Measurements from ENCODE around the gene NPIPB8. TPM values are rescaled to one million over a fixed set of nuclear protein-coding genes. Genes with fewer than 3 reads are reported as not detected.
"Not testable (repeated sequence)": the region's sequence is repeated elsewhere in the genome, so short reads cannot be mapped to it uniquely, and the experiment has no call there.

Gene NPIPB8
- total RNA-seq, 3 donors from 2014 or later = not detected

DNA sequence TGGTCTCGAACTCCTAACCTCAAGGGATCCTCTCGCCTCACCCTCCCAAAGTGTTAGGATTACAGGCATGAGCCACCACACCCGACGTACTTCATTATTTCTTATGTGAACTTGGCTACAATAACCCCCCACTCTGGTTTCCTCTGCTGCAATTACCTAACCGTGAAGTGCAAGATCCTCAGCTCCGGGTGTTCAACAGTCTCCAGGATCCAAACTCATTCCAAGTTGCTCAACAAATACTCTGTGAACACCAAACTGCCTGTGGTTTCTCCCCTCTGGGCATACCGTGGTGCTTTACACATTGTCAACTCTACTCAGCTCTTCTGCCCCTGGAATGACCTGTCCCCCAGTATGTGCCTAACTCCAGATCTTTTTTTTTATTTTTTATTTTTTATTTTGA lies 21.2 kb upstream of the NPIPB8 start:
- H3K36me3 ChIP-seq = no peaks in the 10 kb centered on the region
- no peak for TF ChIP-seq POLR2AphosphoS5 (IDR thresholded peaks at IDR 0.05)
- TF ChIP-seq, protein P1, sequence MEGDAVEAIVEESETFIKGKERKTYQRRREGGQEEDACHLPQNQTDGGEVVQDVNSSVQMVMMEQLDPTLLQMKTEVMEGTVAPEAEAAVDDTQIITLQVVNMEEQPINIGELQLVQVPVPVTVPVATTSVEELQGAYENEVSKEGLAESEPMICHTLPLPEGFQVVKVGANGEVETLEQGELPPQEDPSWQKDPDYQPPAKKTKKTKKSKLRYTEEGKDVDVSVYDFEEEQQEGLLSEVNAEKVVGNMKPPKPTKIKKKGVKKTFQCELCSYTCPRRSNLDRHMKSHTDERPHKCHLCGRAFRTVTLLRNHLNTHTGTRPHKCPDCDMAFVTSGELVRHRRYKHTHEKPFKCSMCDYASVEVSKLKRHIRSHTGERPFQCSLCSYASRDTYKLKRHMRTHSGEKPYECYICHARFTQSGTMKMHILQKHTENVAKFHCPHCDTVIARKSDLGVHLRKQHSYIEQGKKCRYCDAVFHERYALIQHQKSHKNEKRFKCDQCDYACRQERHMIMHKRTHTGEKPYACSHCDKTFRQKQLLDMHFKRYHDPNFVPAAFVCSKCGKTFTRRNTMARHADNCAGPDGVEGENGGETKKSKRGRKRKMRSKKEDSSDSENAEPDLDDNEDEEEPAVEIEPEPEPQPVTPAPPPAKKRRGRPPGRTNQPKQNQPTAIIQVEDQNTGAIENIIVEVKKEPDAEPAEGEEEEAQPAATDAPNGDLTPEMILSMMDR (IDR thresholded peaks at IDR 0.05) = no peak
- TF ChIP-seq POLR2A (IDR thresholded peaks at IDR 0.05) = no peak
- H3K27ac ChIP-seq = peak overlapping the region; percentile 54 to 75
- H3K27me3 ChIP-seq = no peaks in the 10 kb centered on the region
- intact Hi-C loops (cut with DNase I; ENCODE audit: low total_unique reads) = no loop called here
- DNase-seq (ENCODE audit: low spot score in 2 of 2) = peak in 1 of 2 donors; percentile 48
- H3K4me1 ChIP-seq = no peaks in the 10 kb centered on the region
- H3K4me3 ChIP-seq = no peak overlapping the region
- no peaks in the 10 kb centered on the region for H3K9me3 ChIP-seq

DNA sequence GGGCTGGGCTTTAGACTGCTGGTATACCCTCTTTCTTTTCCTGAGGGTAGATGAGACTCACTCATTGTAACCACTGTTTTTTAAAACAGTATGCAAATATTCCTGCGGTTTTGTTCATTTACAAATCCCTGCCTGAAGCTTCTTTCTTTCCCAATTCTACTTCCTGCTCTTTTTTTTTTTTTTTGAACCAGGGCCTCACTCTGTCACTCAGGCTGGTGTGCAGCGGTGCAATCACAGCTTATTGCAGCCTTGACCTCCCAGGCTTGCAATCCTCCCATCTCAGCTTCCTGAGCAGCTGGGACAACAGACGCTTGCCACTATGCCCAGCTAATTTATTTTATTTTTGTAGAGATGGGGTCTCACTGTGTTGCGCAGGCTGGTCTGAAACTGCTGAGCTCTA lies 20.0 kb upstream of the NPIPB8 start:
- no peak for DNase-seq (ENCODE audit: low spot score in 2 of 2)
- Histone ChIP-seq H3K4me3 (no peak overlapping the region), H3K27me3 (no peaks in the 10 kb centered on the region), H3K27ac (peak overlapping the region; percentile 54 to 55), H3K36me3 (no peaks in the 10 kb centered on the region), H3K4me1 (no peaks in the 10 kb centered on the region), H3K9me3 (no peaks in the 10 kb centered on the region)
- intact Hi-C loops (cut with DNase I; ENCODE audit: low total_unique reads) = no loop called here
- TF ChIP-seq POLR2AphosphoS5 (IDR thresholded peaks at IDR 0.05) = no peak
- no peak for TF ChIP-seq POLR2A (IDR thresholded peaks at IDR 0.05)
- TF ChIP-seq, protein P1 (IDR thresholded peaks at IDR 0.05) = no peak

DNA sequence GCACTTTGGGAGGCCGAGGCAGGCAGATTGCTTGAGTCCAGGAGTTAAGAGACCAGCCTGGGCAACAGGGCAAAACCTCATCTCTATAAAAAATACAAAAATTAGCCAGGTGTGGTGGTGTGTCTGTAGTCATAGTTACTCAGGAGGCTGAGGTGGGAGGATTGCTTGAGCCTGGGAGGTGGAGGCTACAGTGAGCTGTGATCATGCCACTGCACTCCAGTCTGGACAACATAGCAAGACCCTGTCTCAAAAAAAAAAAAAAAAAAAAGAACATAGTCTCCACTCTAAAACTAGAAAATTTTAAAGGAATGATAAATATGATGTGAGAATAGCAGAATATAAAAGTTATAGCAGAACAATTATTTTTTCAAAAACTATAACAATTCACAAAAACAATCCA lies 17.5 kb upstream of the NPIPB8 start:
- H3K4me1 ChIP-seq; H3K9me3 ChIP-seq; H3K36me3 ChIP-seq; H3K4me3 ChIP-seq; H3K27ac ChIP-seq; H3K27me3 ChIP-seq; DNase-seq (ENCODE audit: low spot score in 2 of 2): not testable (repeated sequence)
- intact Hi-C loops (cut with DNase I; ENCODE audit: low total_unique reads) = loop anchor here (10.0 kb wide), 1 partner anchor 136 kb away; no protein-coding TSS in a partner anchor

DNA sequence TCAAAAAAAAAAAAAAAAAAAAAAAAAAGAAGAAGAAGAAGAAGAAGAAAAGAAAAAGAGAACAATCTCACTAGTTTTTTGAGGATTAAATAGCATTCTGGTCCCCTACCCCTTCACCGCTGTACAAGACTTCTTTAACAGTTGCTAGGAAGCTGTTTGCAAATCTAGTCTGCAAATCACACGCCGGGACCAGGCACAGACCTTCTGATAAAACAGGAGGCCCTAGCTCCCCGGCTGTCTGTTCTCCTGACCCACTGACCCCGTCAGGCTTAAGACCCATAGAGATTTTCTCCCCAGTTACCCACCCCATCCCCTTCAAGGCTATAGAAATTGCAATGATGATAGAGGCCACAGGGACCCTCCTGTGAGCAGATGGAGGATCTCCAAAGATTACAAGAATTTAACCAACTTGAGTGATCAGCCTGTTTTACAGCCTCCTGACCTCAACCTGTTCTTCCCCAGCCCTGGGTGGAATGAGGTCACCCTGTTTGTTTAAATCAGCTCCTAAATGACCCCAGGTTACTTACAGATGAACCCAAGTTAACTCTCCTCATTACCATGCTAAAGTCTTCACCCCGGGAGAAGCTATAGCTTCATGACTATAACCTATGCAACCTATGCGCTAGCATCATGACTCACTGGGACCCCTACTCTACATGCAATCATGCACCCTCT lies 16.2 kb upstream of the NPIPB8 start:
- Histone ChIP-seq H3K27ac (no peak overlapping the region), H3K9me3 (no peaks in the 10 kb centered on the region), H3K4me3 (no peak overlapping the region), H3K36me3 (no peaks in the 10 kb centered on the region), H3K4me1 (no peaks in the 10 kb centered on the region), H3K27me3 (no peaks in the 10 kb centered on the region)
- DNase-seq (ENCODE audit: low spot score in 2 of 2) = no peak
- no peak for TF ChIP-seq POLR2AphosphoS5 (IDR thresholded peaks at IDR 0.05)
- TF ChIP-seq, protein P1 (IDR thresholded peaks at IDR 0.05) = no peak
- TF ChIP-seq POLR2A (IDR thresholded peaks at IDR 0.05) = no peak
- intact Hi-C loops (cut with DNase I; ENCODE audit: low total_unique reads) = loop anchor here (10.0 kb wide), 1 partner anchor 137 kb away; no protein-coding TSS in a partner anchor

DNA sequence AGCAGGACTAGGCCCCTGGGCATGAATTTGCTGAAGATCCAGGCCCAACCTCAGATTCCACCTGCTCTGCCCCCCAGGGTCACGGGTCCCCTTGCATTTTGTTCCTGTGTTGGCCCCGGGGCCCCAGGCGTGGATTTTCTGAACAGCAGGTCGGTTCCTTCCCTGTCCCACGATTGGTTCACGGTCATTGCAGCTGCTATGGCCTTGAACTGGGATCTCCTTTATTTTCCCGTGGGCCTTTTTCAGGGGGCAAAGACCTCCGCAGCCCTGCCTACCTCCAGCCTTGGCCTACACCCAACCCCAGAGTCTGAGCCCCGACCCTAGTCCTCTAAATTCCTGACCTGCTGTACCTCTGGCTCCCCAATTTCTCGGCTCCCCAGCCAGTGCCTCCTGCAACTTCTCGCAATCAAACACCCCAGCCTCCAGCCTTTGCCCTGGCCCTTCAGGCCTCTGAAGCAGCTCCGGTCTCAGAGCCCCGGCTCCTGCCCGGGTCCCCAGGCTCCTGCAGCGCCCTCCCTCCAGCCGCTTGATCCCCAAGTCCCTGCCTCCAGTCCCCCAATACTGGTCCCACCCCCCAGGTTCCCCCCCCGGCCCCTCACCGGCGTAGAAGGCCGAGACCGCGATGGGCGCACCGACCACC lies 15.2 kb upstream of the NPIPB8 start:
- intact Hi-C loops (cut with DNase I; ENCODE audit: low total_unique reads) = loop anchor here (10.0 kb wide), 1 partner anchor 138 kb away; no protein-coding TSS in a partner anchor
- peak overlapping the region; percentile 32 to 76 (median 64) for H3K4me3 ChIP-seq
- not testable (repeated sequence) for H3K27me3 ChIP-seq; DNase-seq (ENCODE audit: low spot score in 2 of 2); H3K36me3 ChIP-seq; H3K4me1 ChIP-seq; H3K9me3 ChIP-seq
- H3K27ac ChIP-seq = peak overlapping the region; percentile 26 to 52

DNA sequence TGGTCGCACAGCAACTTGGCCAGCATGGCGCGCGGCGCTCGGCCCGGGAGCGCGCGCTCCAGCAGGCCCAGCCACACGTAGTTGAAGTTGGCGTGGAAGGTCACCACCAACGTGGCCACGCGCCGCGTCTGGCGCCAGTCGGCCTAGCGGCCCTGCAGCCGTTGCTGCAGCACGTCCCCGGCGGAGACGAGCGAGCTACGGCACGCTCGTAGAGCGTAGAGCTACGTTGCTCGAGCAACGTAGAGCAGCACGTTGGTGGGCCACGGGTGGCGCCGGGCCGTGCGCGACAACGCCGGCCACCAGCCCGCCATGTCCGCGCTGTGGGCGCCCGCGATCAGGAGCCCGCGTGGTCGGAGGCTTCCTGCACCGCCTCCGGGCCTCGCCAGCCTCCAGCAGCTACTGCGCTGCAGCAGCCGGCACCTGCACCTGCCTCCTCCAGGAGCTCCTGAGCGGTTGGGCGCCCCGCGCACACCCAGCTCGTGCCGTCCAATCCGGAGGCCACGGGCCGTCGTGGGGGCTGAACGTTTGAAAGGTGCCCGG lies 14.6 kb upstream of the NPIPB8 start:
- H3K4me3 ChIP-seq = peak overlapping the region; percentile 32 to 76 (median 64)
- TF ChIP-seq, protein P1 (IDR thresholded peaks at IDR 0.05) = no peak
- peak overlapping the region; percentile 26 to 52 for H3K27ac ChIP-seq
- no peaks in the 10 kb centered on the region for H3K27me3 ChIP-seq
- no peaks in the 10 kb centered on the region for H3K36me3 ChIP-seq
- DNase-seq (ENCODE audit: low spot score in 2 of 2) = peak in 1 of 2 donors; percentile 69
- H3K4me1 ChIP-seq = no peaks in the 10 kb centered on the region
- intact Hi-C loops (cut with DNase I; ENCODE audit: low total_unique reads) = loop anchor here (10.0 kb wide), 1 partner anchor 138 kb away; no protein-coding TSS in a partner anchor
- H3K9me3 ChIP-seq = no peaks in the 10 kb centered on the region

DNA sequence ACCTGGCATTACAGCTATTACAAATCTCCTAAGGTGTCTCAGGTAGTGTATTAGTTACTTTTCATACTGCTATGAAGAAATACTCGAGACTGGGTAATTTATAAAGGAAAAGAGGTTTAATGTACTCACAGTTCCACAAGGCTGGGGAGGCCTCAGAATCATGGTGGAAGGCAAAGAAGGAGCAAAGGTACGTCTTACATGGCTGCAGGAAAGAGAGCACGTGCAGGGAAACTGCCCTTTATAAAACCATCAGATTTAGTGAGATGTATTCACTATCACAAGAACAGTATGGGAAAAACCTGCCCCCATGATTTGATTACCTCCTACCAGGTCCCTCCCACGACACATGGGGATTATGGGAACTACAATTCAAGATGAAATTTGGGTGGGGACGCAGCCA lies 7.0 kb upstream of the NPIPB8 start:
- H3K27ac ChIP-seq; H3K4me1 ChIP-seq; intact Hi-C loops (cut with DNase I; ENCODE audit: low total_unique reads); DNase-seq (ENCODE audit: low spot score in 2 of 2); H3K9me3 ChIP-seq; H3K27me3 ChIP-seq; H3K4me3 ChIP-seq; H3K36me3 ChIP-seq: not testable (repeated sequence)

DNA sequence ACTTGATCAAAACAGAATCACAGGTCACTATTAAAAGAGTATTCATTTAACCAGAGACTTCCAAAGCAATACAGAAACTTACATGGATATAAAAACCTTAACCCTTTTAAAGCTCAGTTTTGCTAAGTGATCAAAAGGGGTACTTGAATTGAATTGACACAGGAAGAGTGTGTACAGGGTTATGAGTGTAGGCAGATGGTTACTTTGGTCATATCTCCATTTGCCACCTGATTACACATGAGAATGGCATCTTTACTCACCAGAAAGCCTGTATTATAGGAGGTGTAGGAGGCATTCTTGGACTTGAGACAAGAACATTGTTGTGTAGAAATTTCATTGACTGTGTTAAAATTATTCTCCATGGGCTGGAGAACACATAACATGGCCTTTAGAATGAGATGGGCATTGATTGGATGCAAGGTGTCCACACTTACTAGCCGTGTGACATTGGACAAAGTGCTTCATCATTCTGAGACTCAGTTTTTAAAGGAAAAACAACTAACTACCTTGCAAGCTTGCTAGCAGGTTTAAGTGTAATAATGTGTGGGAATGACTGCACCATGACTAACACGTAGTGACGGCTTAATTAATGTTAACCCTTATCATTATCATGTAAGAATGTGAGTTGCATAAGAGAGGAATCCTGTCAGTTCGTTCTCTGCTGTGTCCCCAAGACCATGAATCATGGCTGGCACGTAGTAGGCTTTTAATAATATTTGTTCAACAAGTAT lies 1.6 kb upstream of the NPIPB8 start:
- H3K4me1 ChIP-seq; H3K9me3 ChIP-seq; H3K27me3 ChIP-seq; H3K4me3 ChIP-seq; H3K27ac ChIP-seq; H3K36me3 ChIP-seq; DNase-seq (ENCODE audit: low spot score in 2 of 2); intact Hi-C loops (cut with DNase I; ENCODE audit: low total_unique reads): not testable (repeated sequence)

Measured in breast epithelium (tissue), 4 donors.